NT2/D1 (cell line): ENCODE measurements around the gene GRIN1.
A peak's percentile ranks its signal among the peaks of the same experiment; 100 is the strongest.

ENCODE experiments used
- DNase-seq: peaks from one replicate; pipeline ENCODE4 v3.0.0-alpha.2; 2011; ENCODE audit warnings: low read depth, low spot score
- H3K27me3 ChIP-seq: 2 replicates; pipeline ENCODE4 v1.6.0; 2011; ENCODE audit warnings: mild to moderate bottlenecking; ENCODE audit not compliant: insufficient read length, insufficient read depth
- H3K36me3 ChIP-seq: 2 replicates; pipeline ENCODE4 v1.6.1; 2011; ENCODE audit warnings: mild to moderate bottlenecking, low read length, mixed read lengths; ENCODE audit not compliant: insufficient read depth, insufficient read length
- H3K4me1 ChIP-seq: 2 replicates; pipeline ENCODE4 v1.5.1; 2011; ENCODE audit not compliant: insufficient read depth, insufficient read length
- H3K4me3 ChIP-seq: 2 replicates; pipeline ENCODE4 v1.5.1; 2011; ENCODE audit warnings: low read depth; ENCODE audit not compliant: insufficient read length
- H3K9ac ChIP-seq: 2 replicates; pipeline ENCODE4 v1.6.0; 2011; ENCODE audit warnings: low read depth; ENCODE audit not compliant: insufficient read length
- H3K9me3 ChIP-seq: 2 replicates; pipeline ENCODE4 v1.5.1; 2011; ENCODE audit warnings: mild to moderate bottlenecking, low read length; ENCODE audit not compliant: insufficient read depth
- SUZ12 ChIP-seq: IDR thresholded peaks from 2 replicates; pipeline ENCODE4 v1.6.1; 2011; ENCODE audit not compliant: insufficient read length, insufficient read depth; ENCODE audit errors: extremely low read depth
- YY1 ChIP-seq: IDR thresholded peaks from 2 replicates; pipeline ENCODE4 v1.6.1; 2011; ENCODE audit not compliant: insufficient read length, insufficient read depth
- ZNF274 ChIP-seq: IDR thresholded peaks from 2 replicates; pipeline ENCODE4 v1.6.1; 2011; ENCODE audit warnings: mild to moderate bottlenecking, low read depth, low read length

The GRIN1 gene

GRCh38 chr9:137198051-137198901 lies 59.3 kb downstream of the GRIN1 start:
- no peaks in the 10 kb centered on the region for H3K9me3 ChIP-seq
- TF ChIP-seq YY1 (no peak), SUZ12 (no peak), ZNF274 (no peak)
- DNase-seq, result no peak
- H3K4me3 ChIP-seq, result peak overlapping the region; percentile 37
- H3K4me1 ChIP-seq, result peaks cover 33% of the 10 kb centered on the region
- peaks cover 33% of the 10 kb centered on the region for H3K36me3 ChIP-seq
- peak overlapping the region; percentile 77 for H3K9ac ChIP-seq
- no peaks in the 10 kb centered on the region for H3K27me3 ChIP-seq

DNA sequence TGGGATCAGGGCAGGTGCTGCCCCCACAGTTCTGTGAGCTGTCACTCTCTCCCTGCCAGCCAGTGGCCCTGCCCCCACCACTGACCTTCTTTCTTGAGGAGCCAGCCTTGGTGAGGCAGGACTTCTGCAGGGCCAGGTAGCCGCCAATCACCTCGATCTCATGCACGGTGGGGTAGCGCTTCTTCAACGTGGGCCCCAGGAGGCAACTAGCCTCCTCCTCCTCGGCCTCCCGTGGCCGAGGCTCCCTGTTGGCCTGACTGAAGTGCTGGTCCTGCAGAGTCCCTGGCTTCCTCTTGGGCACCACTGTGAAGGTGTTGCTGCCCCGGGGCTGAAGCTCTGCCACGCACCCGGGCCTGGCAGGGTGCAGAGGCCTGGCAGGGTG lies 59.9 kb downstream of the GRIN1 start:
- Histone ChIP-seq H3K4me1 (peaks cover 31% of the 10 kb centered on the region), H3K4me3 (peak overlapping the region; percentile 37), H3K36me3 (peaks cover 33% of the 10 kb centered on the region), H3K9me3 (no peaks in the 10 kb centered on the region), H3K27me3 (no peaks in the 10 kb centered on the region), H3K9ac (peak overlapping the region; percentile 77)
- no peak for TF ChIP-seq SUZ12
- no peak for TF ChIP-seq YY1
- TF ChIP-seq ZNF274, result no peak
- DNase-seq, result no peak

DNA sequence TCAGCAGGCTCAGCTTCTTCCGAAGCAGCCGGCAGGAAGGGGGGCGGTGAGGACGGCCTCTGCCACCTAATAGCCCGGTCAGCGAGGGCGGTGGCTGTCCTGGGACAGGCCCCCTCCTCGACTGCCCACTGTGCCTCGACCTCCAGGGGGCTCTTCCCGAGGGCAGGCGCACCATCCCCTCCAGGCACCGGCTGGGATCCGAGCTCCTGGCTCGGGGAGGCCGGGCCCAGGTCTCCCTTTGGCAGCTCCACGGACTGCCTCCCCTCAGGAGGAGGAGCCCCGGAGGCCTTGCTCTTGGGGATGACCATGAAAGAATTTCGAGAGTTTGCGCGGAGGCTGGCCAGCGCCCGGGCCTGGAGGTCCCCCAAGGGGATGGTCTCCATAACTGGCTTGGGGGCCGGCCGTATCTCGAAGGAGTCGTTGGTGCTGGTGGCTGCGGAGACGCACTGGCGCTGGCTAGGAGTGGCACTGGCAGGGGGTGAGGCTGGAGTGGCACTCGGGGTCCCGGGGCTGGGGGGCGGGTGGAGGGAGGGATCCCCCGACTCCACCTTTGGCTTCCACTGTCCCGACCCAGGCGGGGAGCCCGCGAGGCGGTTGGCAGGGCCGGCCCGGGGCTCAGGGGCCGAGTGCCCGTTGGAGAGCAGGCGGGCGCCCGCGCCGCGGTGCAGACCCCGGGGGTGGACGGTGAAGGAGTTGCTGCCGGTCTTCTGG lies 60.6 kb downstream of the GRIN1 start:
- Histone ChIP-seq H3K4me1 (peaks cover 27% of the 10 kb centered on the region), H3K9me3 (no peaks in the 10 kb centered on the region), H3K4me3 (peak overlapping the region; percentile 37), H3K27me3 (no peaks in the 10 kb centered on the region), H3K36me3 (peaks cover 40% of the 10 kb centered on the region), H3K9ac (peak overlapping the region; percentile 77)
- TF ChIP-seq YY1 (no peak), SUZ12 (no peak), ZNF274 (no peak)
- no peak for DNase-seq

GRCh38 chr9:137200311-137201204 lies 61.6 kb downstream of the GRIN1 start, which contains the start of gene TPRN:
TPRN (minus strand) TSS chr9:137200741; CDS start chr9:137200711, 30 bp downstream.
- Histone ChIP-seq H3K36me3 (peaks cover 34% of the 10 kb centered on the region), H3K9ac (peak within 1 kb of the TSS; percentile 98), H3K9me3 (no peaks in the 10 kb centered on the region), H3K4me1 (peaks cover 21% of the 10 kb centered on the region), H3K27me3 (no peaks in the 10 kb centered on the region), H3K4me3 (peak within 1 kb of the TSS; percentile 80)
- peak; percentile 99 for DNase-seq
- no peak for TF ChIP-seq ZNF274
- TF ChIP-seq YY1, result no peak
- no peak for TF ChIP-seq SUZ12

- no peak for DNase-seq
- H3K36me3 ChIP-seq, result peaks cover 30% of the 10 kb centered on the region
- peak overlapping the region; percentile 98 for H3K9ac ChIP-seq
- H3K4me3 ChIP-seq, result peak overlapping the region; percentile 80
- no peaks in the 10 kb centered on the region for H3K27me3 ChIP-seq
- H3K9me3 ChIP-seq, result no peaks in the 10 kb centered on the region
- TF ChIP-seq YY1 (no peak), SUZ12 (no peak), ZNF274 (no peak)
- H3K4me1 ChIP-seq, result peaks cover 18% of the 10 kb centered on the region
Measured at GRCh38 chr9:137201205-137201868, 62.4 kb downstream of the GRIN1 start.

- no peak overlapping the region for H3K4me3 ChIP-seq
- no peaks in the 10 kb centered on the region for H3K9me3 ChIP-seq
- TF ChIP-seq YY1 (no peak), SUZ12 (no peak), ZNF274 (no peak)
- H3K4me1 ChIP-seq, result peaks cover 26% of the 10 kb centered on the region
- H3K27me3 ChIP-seq, result no peaks in the 10 kb centered on the region
- peaks cover 34% of the 10 kb centered on the region for H3K36me3 ChIP-seq
- H3K9ac ChIP-seq, result peak overlapping the region; percentile 53
- DNase-seq, result no peak
Measured at GRCh38 chr9:137202966-137203365, 64.0 kb downstream of the GRIN1 start.
